ENCODE results near the gene SLC25A26.
"Not testable (repeated sequence)": the region's sequence is repeated elsewhere in the genome, so short reads cannot be mapped to it uniquely, and the experiment has no call there.

Gene SLC25A26

GRCh38 chr3:66220602-66221377 lies at the start of gene SLC25A26:
TSS of gene SLC25A26 (plus strand) at chr3:66221001. CDS start at chr3:66221095, 94 bp downstream.
- DNase-seq, result peak; percentile 97

GRCh38 chr3:66172394-66172793 lies 48.4 kb upstream of the SLC25A26 start:
- DNase-seq, result no peak

- DNase-seq, result no peak
Observed at GRCh38 chr3:66177026-66177425, 43.8 kb upstream of the SLC25A26 start.

- DNase-seq, result no peak
Observed at GRCh38 chr3:66178206-66178605, 42.6 kb upstream of the SLC25A26 start.

- DNase-seq, result no peak
Observed at GRCh38 chr3:66179793-66180192, 41.0 kb upstream of the SLC25A26 start.

- no peak for DNase-seq
Observed at GRCh38 chr3:66181764-66182163, 39.0 kb upstream of the SLC25A26 start.

GRCh38 chr3:66182246-66182645 lies 38.6 kb upstream of the SLC25A26 start:
- DNase-seq, result no peak

- DNase-seq, result no peak
Observed at GRCh38 chr3:66186545-66186944, 34.3 kb upstream of the SLC25A26 start.

- DNase-seq, result no peak
Observed at GRCh38 chr3:66195347-66195783, 25.4 kb upstream of the SLC25A26 start.

GRCh38 chr3:66196633-66197032 lies 24.2 kb upstream of the SLC25A26 start:
- DNase-seq, result no peak

GRCh38 chr3:66198437-66199088 lies 22.2 kb upstream of the SLC25A26 start:
- no peak for DNase-seq

GRCh38 chr3:66199089-66199473 lies 21.7 kb upstream of the SLC25A26 start:
- no peak for DNase-seq

GRCh38 chr3:66200147-66200546 lies 20.7 kb upstream of the SLC25A26 start:
- no peak for DNase-seq

- no peak for DNase-seq
Observed at GRCh38 chr3:66200786-66201185, 20.0 kb upstream of the SLC25A26 start.

GRCh38 chr3:66203275-66203674 lies 17.5 kb upstream of the SLC25A26 start:
- DNase-seq, result no peak

GRCh38 chr3:66206806-66207205 lies 14.0 kb upstream of the SLC25A26 start:
- no peak for DNase-seq

GRCh38 chr3:66208189-66208588 lies 12.6 kb upstream of the SLC25A26 start:
- no peak for DNase-seq

GRCh38 chr3:66210687-66211295 lies 10.0 kb upstream of the SLC25A26 start:
- no peak for DNase-seq

GRCh38 chr3:66211779-66212178 lies 9.0 kb upstream of the SLC25A26 start:
- DNase-seq, result no peak

GRCh38 chr3:66215106-66215505 lies 5.7 kb upstream of the SLC25A26 start:
- no peak for DNase-seq

GRCh38 chr3:66220066-66220465 lies 735 bp upstream of the SLC25A26 start:
- DNase-seq, result no peak

GRCh38 chr3:66224220-66224619 lies 3.4 kb downstream of the SLC25A26 start:
- no peak for DNase-seq

- DNase-seq, result not testable (repeated sequence)
Observed at GRCh38 chr3:66226093-66226492, 5.3 kb downstream of the SLC25A26 start.

- DNase-seq, result no peak
Observed at GRCh38 chr3:66227051-66227450, 6.2 kb downstream of the SLC25A26 start.
